Mammary epithelial cell (primary cell): ENCODE data around the gene SLC17A4.

ENCODE experiments used
- EZH2 ChIP-seq: IDR thresholded peaks from 2 replicates; pipeline ENCODE4 v1.6.1; 2012; ENCODE audit warnings: low read length, inconsistent platforms, borderline replicate concordance
- TF ChIP-seq, protein P1 (sequence below), 2 donors: IDR thresholded peaks in 1 of 2; conservative IDR thresholded peaks in 1 of 2; 2 replicates each; pipeline ENCODE4 v1.5.1; 2011 to 2012; ENCODE audit warnings: inconsistent platforms in 2 of 2, low read length in 2 of 2, mild to moderate bottlenecking in 2 of 2, control low read depth in 1 of 2, low read depth in 1 of 2; ENCODE audit not compliant: insufficient read depth in 1 of 2; ENCODE audit errors: extremely low read depth in 1 of 2

DNA sequence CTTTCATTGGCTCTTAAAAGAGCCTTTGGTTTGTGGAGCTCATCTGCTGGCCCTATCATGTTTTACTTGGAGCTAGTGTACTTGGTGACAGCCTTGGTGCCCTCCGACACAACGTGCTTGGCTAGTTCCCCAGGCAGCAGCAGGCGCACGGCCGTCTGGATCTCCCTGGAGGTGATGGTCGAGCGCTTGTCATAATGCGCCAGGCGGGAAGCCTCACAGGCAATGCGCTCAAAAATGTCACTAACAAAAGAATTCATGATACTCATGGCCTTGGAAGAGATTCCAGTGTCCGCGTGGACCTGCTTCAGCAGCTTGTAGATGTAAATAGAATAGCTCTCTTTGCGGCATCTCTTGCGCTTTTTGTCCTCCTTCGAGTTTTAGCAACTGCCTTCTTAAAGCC is 22.8 kb upstream of the SLC17A4 start:
- TF ChIP-seq, protein P1, sequence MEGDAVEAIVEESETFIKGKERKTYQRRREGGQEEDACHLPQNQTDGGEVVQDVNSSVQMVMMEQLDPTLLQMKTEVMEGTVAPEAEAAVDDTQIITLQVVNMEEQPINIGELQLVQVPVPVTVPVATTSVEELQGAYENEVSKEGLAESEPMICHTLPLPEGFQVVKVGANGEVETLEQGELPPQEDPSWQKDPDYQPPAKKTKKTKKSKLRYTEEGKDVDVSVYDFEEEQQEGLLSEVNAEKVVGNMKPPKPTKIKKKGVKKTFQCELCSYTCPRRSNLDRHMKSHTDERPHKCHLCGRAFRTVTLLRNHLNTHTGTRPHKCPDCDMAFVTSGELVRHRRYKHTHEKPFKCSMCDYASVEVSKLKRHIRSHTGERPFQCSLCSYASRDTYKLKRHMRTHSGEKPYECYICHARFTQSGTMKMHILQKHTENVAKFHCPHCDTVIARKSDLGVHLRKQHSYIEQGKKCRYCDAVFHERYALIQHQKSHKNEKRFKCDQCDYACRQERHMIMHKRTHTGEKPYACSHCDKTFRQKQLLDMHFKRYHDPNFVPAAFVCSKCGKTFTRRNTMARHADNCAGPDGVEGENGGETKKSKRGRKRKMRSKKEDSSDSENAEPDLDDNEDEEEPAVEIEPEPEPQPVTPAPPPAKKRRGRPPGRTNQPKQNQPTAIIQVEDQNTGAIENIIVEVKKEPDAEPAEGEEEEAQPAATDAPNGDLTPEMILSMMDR (conservative IDR thresholded peaks at IDR 0.05 in 1 of 2, IDR thresholded peaks at IDR 0.05 in 1 of 2; ENCODE audit: extremely low read depth in 1 of 2, insufficient read depth in 1 of 2, low read depth in 1 of 2, low read length in 2 of 2) = no peak
- no peak for TF ChIP-seq EZH2
